GM21447 (cell line): ENCODE data around the gene SLC43A2.
"Not testable (repeated sequence)": the region's sequence is repeated elsewhere in the genome, so short reads cannot be mapped to it uniquely, and the experiment has no call there.

Experiments used
- ATAC-seq: cut with Tn5 transposase; IDR thresholded peaks from one replicate; pipeline ENCODE4 v1.9.1; 2021; ENCODE audit not compliant: unreplicated experiment

Gene SLC43A2

GRCh38 chr17:1591474-1592090, 37.1 kb downstream of the SLC43A2 start:
- no peak for ATAC-seq

GRCh38 chr17:1590747-1591473, 37.7 kb downstream of the SLC43A2 start:
- ATAC-seq = no peak

GRCh38 chr17:1590029-1590746, 38.4 kb downstream of the SLC43A2 start:
- ATAC-seq = no peak

GRCh38 chr17:1588821-1589585, 39.6 kb downstream of the SLC43A2 start:
- ATAC-seq = no peak

- no peak for ATAC-seq
Measured at GRCh38 chr17:1584167-1584566, 44.5 kb downstream of the SLC43A2 start.

GRCh38 chr17:1583556-1583955, 45.1 kb downstream of the SLC43A2 start:
- no peak for ATAC-seq

- no peak for ATAC-seq
Measured at GRCh38 chr17:1582374-1582773, 46.3 kb downstream of the SLC43A2 start.

GRCh38 chr17:1580979-1581676, 47.5 kb downstream of the SLC43A2 start:
- no peak for ATAC-seq

GRCh38 chr17:1578029-1578428, 50.6 kb downstream of the SLC43A2 start:
- no peak for ATAC-seq

- ATAC-seq = no peak
Measured at GRCh38 chr17:1577583-1578013, 51.0 kb downstream of the SLC43A2 start.

- no peak for ATAC-seq
Measured at GRCh38 chr17:1577182-1577581, 51.5 kb downstream of the SLC43A2 start.

- ATAC-seq = no peak
Measured at GRCh38 chr17:1576500-1576899, 52.1 kb downstream of the SLC43A2 start.

- no peak for ATAC-seq
Measured at GRCh38 chr17:1574697-1575471, 53.8 kb downstream of the SLC43A2 start.

GRCh38 chr17:1573932-1574696, 54.5 kb downstream of the SLC43A2 start:
- no peak for ATAC-seq

- ATAC-seq = not testable (repeated sequence)
Measured at GRCh38 chr17:1572646-1573045, 56.0 kb downstream of the SLC43A2 start.

GRCh38 chr17:1571341-1571704, 57.3 kb downstream of the SLC43A2 start:
- no peak for ATAC-seq

- no peak for ATAC-seq
Measured at GRCh38 chr17:1568950-1569810, 59.5 kb downstream of the SLC43A2 start.

GRCh38 chr17:1566505-1567199, 62.0 kb downstream of the SLC43A2 start:
- peak; percentile 38 for ATAC-seq
